Tibial nerve (tissue), 4 donors: Measurements from ENCODE around the gene CEP250. TPM values are rescaled to one million over a fixed set of nuclear protein-coding genes. Genes with fewer than 3 reads are reported as not detected.

Experiments used
- DNase-seq, 2 donors: peaks; one replicate each; pipeline ENCODE4 v3.0.0-alpha.2; 2019; ENCODE audit warnings: low spot score in 2 of 2
- H3K27ac ChIP-seq, 4 donors: fragments of 200-600 bp; sonication (generic) in 3 of 4; one replicate each; pipeline ENCODE4 v1.5.1; 2017 to 2019; ENCODE audit warnings: mild to moderate bottlenecking in 1 of 4
- H3K27me3 ChIP-seq, 2 donors: fragments of 200-600 bp; sonication (generic) in 1 of 2; one replicate each; pipeline versions ENCODE4 v1.5.1 to v1.6.0; 2017 to 2019
- H3K36me3 ChIP-seq, 3 donors: fragments of 200-600 bp; sonication (generic); one replicate each; pipeline ENCODE4 v1.5.1; 2018 to 2019
- H3K4me1 ChIP-seq, 4 donors: fragments of 200-600 bp; sonication (generic) in 3 of 4; one replicate each; pipeline ENCODE4 v1.5.1; 2017 to 2019
- H3K4me3 ChIP-seq, 4 donors: fragments of 200-600 bp; sonication (generic) in 3 of 4; one replicate each; pipeline ENCODE4 v1.5.1; 2017 to 2019; ENCODE audit warnings: mild to moderate bottlenecking in 1 of 4, moderate library complexity in 1 of 4
- H3K9me3 ChIP-seq, 4 donors: fragments of 200-600 bp; sonication (generic) in 3 of 4; one replicate each; pipeline ENCODE4 v1.5.1; 2017 to 2019
- CTCF ChIP-seq, 5 experiments: fragments of 200-600 bp in 3 of 5; fragments of 450-650 bp in 2 of 5; sonication (generic) in 3 of 5; IDR thresholded peaks; one replicate each; pipeline ENCODE4 v1.5.1; 2016 to 2019; ENCODE audit warnings: antibody characterized with exemption in 5 of 5, mild to moderate bottlenecking in 3 of 5, moderate library complexity in 2 of 5
- EP300 ChIP-seq, 2 donors: sonication (generic); formaldehyde crosslinking; IDR thresholded peaks; one replicate each; pipeline ENCODE4 v1.6.1; 2017; ENCODE audit warnings: antibody characterized with exemption in 2 of 2, mild to moderate bottlenecking in 1 of 2
- POLR2A ChIP-seq, 2 donors: fragments of 450-650 bp; IDR thresholded peaks; one replicate each; pipeline ENCODE4 v1.6.1; 2017; ENCODE audit warnings: antibody characterized with exemption in 2 of 2, mild to moderate bottlenecking in 2 of 2, moderate library complexity in 2 of 2
- WGBS, 2 donors: methylation state at CpG; one replicate each; pipeline ENCODE4 v1.1.5; 2018; 5-methylcytosine and 5-hydroxymethylcytosine counted together
- total RNA-seq, 4 donors: library from RNA; depleted of rRNA; stranded (reverse); fragments of >200 nt; gene quantifications; one replicate each; pipeline ENCODE4 v1.1.0, GENCODE V29; 2016

Gene CEP250
- 10 to 100 TPM; 12.5 to 41.1 (median 29.9) TPM for total RNA-seq

GRCh38 chr20:35454881-35455609, at the start of gene CEP250:
CEP250 (plus strand) TSS chr20:35455598; CDS start chr20:35462368, 6,770 bp downstream.
- Histone ChIP-seq H3K27me3 (no peaks in the 10 kb centered on the region), H3K4me1 (peaks cover 0 to 21% (median 4%) of the 10 kb centered on the region in 4 donors), H3K4me3 (peak within 1 kb of the TSS; percentile 70 to 95 (median 87)), H3K9me3 (no peaks in the 10 kb centered on the region), H3K27ac (peak within 1 kb of the TSS; percentile 82 to 91 (median 90)), H3K36me3 (peaks cover 0 to 5% (median 0%) of the 10 kb centered on the region in 3 donors)
- TF ChIP-seq POLR2A (IDR thresholded peaks at IDR 0.05) (peak in 1 of 2 donors; percentile 48), CTCF (IDR thresholded peaks at IDR 0.05) (peak in 1 of 5 experiments; percentile 39), EP300 (IDR thresholded peaks at IDR 0.05) (peak; percentile 44 to 62)
- DNase-seq: peak; percentile 87
- 0 to 2% methylated on average over 12 to 44 of the region's 59 CpGs for WGBS, 2 donors

- Histone ChIP-seq H3K9me3 (peaks cover 0 to 22% (median 0%) of the 10 kb centered on the region in 4 donors), H3K36me3 (peaks cover 0 to 67% (median 5%) of the 10 kb centered on the region in 3 donors), H3K4me3 (no peak overlapping the region), H3K27ac (no peak overlapping the region), H3K4me1 (peaks cover 0 to 13% (median under 1%) of the 10 kb centered on the region in 4 donors), H3K27me3 (no peaks in the 10 kb centered on the region)
- DNase-seq: no peak
- TF ChIP-seq CTCF (IDR thresholded peaks at IDR 0.05): no peak
- TF ChIP-seq EP300 (IDR thresholded peaks at IDR 0.05): no peak
- no peak for TF ChIP-seq POLR2A (IDR thresholded peaks at IDR 0.05)
- 97 to 98% methylated on average over 3 of the region's 3 CpGs for WGBS, 2 donors
These were observed 49.6 kb upstream of the CEP250 start for GRCh38 chr20:35405775-35406174.

- H3K27ac ChIP-seq: no peak overlapping the region
- no peak for DNase-seq
- H3K4me1 ChIP-seq: peaks cover 0 to 24% (median 5%) of the 10 kb centered on the region in 4 donors
- TF ChIP-seq CTCF (IDR thresholded peaks at IDR 0.05): no peak
- TF ChIP-seq POLR2A (IDR thresholded peaks at IDR 0.05): no peak
- TF ChIP-seq EP300 (IDR thresholded peaks at IDR 0.05): no peak
- H3K4me3 ChIP-seq: no peak overlapping the region
- H3K9me3 ChIP-seq: peaks cover 0 to 22% (median 0%) of the 10 kb centered on the region in 4 donors
- no peaks in the 10 kb centered on the region for H3K27me3 ChIP-seq
- peaks cover 0 to 67% (median 5%) of the 10 kb centered on the region in 3 donors for H3K36me3 ChIP-seq
- WGBS, 2 donors: 95 to 97% methylated on average over 3 of the region's 3 CpGs
These were observed 47.1 kb upstream of the CEP250 start for GRCh38 chr20:35408270-35408669.

GRCh38 chr20:35409542-35409941, 45.9 kb upstream of the CEP250 start:
- 60 to 78% methylated on average over 3 of the region's 3 CpGs for WGBS, 2 donors
- Histone ChIP-seq H3K4me3 (no peak overlapping the region), H3K4me1 (peaks cover 0 to 24% (median 5%) of the 10 kb centered on the region in 4 donors), H3K36me3 (peaks cover 0 to 57% (median 5%) of the 10 kb centered on the region in 3 donors), H3K9me3 (peaks cover 0 to 22% (median 0%) of the 10 kb centered on the region in 4 donors), H3K27me3 (no peaks in the 10 kb centered on the region), H3K27ac (no peak overlapping the region)
- TF ChIP-seq POLR2A (IDR thresholded peaks at IDR 0.05): no peak
- no peak for TF ChIP-seq CTCF (IDR thresholded peaks at IDR 0.05)
- TF ChIP-seq EP300 (IDR thresholded peaks at IDR 0.05): no peak
- no peak for DNase-seq

GRCh38 chr20:35410613-35411012, 44.8 kb upstream of the CEP250 start:
- DNase-seq: no peak
- TF ChIP-seq EP300 (IDR thresholded peaks at IDR 0.05) (no peak), CTCF (IDR thresholded peaks at IDR 0.05) (no peak), POLR2A (IDR thresholded peaks at IDR 0.05) (no peak)
- H3K27ac ChIP-seq: no peak overlapping the region
- H3K9me3 ChIP-seq: peaks cover 0 to 14% (median 0%) of the 10 kb centered on the region in 4 donors
- no peaks in the 10 kb centered on the region for H3K27me3 ChIP-seq
- H3K36me3 ChIP-seq: peaks cover 0 to 47% (median 5%) of the 10 kb centered on the region in 3 donors
- H3K4me3 ChIP-seq: peak overlapping the region in 1 of 4 donors; percentile 89
- 76 to 77% methylated on average over 6 of the region's 6 CpGs for WGBS, 2 donors
- peaks cover 0 to 24% (median 5%) of the 10 kb centered on the region in 4 donors for H3K4me1 ChIP-seq
